HG03342 (cell line): ENCODE data around the gene LRRC61.

Source experiments
- ATAC-seq: cut with Tn5 transposase; IDR thresholded peaks from one replicate; pipeline ENCODE4 v1.9.1; 2021; ENCODE audit warnings: mild to moderate bottlenecking, moderate library complexity; ENCODE audit not compliant: unreplicated experiment

The LRRC61 gene

DNA sequence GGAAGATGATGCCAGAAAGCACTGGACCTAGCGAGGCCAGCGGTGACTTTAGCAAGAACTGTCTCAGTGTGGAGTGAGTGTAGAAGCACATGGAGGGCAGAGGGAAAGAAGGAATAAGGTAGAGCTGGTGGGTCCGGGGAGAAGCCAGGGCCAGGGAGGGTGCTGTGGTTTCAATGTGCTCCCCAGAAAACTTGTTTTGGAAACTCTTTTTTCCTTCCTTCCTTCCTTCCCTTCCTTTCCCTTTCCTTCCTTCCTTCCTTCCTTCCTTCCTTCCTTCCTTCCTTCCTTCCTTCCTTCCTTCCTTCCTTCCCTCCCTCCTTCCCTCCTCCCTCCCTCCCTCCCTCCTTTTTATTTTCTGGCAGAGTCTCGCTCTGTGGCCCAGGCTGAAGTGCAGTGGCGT is 23.8 kb downstream of the LRRC61 start:
- no peak for ATAC-seq

DNA sequence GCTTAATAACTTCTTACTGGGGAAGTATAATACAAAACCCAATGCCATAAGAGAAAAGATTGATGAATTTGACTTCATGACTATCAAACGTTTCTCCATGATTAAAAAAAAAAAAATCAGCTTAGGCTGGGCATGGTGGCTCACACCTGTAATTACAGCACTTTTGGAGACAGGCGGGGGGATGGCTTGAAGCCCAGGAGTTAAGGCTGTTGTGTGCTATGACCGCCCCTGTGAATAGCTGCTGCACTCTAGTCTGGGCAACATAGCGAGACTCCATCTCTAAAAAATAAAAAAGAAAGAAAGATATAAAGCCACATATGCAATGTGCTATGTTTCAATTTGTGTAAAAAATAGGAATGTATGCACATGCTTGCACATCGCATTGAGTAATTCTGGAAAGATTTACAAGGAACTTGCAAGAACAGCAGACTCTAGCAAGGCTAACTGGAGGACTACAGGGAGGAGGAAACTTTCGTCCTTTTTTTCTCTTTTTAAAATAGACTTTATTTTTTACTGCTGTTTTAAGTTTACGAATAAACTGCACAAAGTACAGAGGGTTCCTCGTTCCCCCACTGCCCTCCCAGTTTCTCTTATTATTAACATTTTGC is 28.5 kb downstream of the LRRC61 start:
- no peak for ATAC-seq

DNA sequence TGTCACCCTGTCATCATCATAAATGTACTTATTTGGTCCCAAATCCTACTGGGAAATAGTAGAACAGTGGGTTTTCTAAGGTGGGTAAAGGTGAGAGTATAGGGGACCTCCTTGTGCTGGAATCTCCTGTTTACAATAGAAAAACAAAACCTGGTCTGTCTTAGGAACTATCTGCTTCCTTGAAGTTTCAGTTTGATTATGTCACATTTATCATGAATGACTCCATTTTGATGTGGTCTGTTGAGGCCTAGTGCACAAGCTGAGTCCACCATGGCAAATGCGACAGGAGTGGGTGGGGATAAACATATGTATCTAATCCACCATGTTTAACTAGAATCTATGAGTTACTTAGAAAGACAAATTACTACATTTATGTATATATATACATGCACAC is 32.5 kb downstream of the LRRC61 start:
- no peak for ATAC-seq

DNA sequence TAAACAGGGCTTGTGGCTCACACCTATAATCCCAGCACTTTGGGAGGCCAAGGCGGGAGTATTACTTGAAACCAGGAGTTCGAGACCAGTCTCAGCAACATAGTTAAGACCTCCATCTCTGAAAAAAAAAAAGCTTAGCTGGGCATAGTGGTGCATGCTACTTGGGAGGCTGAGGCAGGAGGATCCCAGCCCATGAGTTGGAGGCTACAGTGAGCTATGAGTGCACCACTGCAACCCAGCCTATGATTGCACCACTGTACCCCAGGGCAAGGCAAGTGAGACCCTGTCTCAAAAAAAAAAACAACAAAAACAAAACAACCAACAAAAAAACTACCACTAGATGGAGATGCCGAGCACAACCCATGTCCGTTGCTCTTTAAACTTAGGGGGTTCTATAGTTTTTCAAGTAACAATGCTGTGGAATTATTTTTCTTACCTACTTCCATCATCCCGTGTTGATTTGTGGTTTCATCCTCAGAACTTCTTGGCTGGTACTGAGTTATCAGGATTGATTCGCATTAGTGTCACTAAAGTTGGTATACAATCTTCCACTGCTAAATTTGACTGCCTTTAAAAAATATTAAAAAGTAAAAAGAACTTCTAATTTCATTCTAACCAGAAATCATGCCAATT is 33.2 kb downstream of the LRRC61 start:
- ATAC-seq, result no peak

DNA sequence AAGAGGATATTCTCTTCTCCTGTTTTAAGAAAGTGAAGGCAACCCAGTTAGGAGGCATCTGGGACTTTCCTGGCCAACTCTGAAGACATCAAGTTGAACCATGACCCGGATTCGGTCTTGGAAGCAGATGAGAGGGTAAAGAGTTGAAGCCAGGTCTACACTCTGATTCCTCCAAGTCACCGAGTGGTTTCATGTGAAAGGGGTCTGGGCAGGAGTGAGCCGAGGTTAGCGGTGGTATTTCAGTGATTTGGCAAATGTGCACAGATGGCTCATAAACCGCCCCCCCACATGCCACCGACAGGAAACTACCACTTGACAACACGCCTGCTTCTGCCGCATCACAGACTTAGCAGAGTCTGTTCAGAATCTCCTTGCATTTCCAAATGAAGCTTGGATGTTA is 34.1 kb downstream of the LRRC61 start:
- peak; percentile 46 for ATAC-seq

DNA sequence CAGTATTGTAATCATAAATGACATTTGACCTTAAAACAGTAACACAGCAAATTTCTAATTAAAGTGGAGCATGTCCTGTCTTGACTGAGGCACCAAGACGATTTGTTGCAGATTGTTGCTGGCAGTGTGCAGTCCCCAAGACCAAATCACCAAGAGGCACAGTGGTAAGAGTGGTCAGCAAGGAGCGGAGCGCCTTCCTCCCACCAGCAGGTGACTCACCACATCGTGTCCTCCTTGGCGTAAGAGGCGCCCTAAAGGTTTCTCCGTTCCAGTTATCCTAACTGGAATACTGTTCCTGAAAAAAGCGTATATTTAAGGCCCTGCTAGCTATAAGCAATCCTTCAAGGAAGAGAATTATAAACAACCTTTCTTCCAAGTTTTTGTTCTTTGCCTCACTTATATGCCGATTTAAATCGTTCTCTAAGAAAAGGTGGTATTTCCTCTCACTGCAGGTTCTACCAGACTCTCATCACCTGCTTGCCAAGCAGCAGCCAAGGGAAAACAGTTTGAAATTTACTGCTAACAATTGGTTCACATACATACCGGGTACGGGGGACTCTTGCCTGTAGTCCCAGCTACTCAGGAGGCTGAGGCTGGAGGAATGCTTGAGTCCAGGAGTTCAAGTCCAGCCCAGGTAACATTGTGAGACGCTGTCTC is 34.7 kb downstream of the LRRC61 start:
- peak; percentile 19 for ATAC-seq

DNA sequence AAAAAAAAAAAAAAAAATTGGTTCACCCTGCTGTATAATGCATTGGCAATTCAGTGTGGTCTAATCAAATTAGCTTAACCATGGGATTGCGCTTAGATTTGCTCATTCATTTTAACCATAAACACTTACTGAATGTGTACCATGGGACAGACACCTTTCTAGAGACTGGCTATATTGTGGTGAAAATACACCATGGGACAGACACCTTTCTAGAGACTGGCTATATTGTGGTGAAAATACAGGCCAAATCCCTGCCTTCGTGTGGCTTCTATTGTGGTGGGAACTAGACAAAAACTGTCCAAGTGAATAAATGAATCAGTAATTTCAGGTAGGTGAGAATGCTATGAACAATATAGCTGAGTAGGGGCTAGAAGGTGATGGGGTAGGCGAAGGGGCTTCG is 35.3 kb downstream of the LRRC61 start:
- no peak for ATAC-seq

DNA sequence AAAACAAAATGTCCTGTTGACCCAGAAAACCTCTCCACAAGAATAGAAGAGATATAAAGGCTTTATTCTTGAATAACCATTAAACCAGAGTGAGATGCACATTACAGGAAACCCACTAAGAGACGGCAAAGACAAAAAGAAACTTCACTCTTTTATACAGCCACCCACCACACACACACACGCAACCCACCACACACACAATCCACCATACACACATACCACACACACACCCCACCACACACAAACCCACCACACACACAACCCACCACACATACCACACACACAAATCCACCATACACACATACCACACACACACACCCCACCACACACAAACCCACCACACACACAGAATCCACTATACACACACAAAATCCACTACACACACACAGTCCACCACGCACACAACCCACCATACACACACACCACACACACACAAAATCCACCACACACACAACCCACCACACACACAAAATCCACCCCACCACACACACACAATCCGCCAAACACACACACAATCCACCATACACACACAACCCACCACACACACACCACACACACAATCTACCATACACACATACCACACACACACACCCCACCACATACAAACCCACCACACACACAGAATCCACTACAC is 36.0 kb downstream of the LRRC61 start:
- no peak for ATAC-seq

DNA sequence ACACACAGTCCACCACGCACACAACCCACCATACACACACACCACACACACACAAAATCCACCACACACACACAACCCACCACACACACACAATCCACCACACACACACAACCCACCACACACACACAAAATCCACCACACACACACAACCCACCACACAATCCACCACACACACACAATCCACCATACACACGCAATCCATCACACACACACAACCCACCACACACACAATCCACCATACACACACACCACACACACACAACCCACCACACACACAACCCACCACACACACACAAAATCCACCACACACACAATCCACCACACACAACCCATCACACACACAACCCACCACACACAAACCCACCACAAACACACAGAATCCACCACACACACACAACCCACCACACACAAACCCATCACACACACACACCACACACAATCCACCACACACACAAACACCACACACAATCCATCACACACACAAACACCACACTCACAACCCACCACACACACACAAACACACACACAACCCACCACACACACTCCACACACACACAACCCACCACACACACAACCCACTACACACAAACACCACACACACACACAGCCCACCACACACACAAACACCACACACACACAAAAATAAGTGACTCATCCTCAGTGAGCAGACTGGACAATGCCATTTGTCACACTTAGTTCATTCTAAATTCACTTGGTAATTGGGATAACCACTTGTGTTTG is 36.6 kb downstream of the LRRC61 start:
- no peak for ATAC-seq

DNA sequence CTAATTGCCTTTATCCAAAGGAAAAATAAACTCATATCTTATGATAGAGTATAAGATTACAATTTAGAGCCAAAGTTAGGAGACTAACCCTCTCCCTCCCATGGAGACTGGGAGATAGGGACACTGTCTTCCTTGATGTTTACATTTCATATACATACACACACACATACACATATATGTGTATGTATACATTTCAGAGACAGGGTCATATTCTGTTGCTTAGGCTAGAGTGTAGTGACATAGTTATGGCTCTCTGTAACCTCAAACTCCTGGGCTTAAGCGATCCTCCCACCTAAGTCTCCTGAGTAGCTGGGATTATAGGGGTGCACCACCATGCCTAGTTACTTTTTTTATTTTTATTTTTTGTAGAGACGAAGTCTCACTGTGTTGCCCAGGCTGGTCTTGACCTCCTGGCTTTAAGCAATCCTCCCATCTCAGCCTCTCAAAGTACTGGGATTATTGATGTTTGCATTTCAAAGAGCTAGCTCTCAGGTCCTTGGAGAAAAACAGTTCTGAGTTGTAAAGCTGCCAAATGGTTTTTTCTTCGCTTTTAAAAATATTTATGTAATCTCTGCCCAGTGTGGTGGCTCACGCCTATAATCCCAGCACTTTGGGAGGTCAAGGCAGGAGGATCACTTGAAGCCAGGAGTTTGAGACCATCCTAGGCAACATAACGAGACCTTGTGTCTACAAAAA is 37.4 kb downstream of the LRRC61 start:
- ATAC-seq, result no peak

DNA sequence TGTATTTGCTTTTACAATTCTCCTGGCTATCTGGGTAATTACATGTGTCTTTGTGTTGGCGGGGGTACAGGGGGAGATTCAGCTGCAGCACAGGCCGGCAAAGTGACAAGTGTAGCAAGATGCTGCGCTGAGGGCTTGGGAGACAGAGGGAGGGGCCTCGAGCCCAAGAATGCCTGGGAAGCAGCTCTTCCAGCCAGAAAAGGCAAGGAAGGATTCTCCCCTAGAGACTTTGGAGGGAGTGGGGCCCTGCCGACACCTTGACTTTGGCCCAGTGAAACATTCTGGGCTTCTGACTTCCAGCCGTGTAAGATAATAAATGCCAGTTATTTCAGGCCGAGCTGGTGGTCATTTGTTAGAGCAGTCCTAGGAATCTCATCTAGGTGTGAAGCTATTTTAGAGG is 38.2 kb downstream of the LRRC61 start:
- no peak for ATAC-seq

DNA sequence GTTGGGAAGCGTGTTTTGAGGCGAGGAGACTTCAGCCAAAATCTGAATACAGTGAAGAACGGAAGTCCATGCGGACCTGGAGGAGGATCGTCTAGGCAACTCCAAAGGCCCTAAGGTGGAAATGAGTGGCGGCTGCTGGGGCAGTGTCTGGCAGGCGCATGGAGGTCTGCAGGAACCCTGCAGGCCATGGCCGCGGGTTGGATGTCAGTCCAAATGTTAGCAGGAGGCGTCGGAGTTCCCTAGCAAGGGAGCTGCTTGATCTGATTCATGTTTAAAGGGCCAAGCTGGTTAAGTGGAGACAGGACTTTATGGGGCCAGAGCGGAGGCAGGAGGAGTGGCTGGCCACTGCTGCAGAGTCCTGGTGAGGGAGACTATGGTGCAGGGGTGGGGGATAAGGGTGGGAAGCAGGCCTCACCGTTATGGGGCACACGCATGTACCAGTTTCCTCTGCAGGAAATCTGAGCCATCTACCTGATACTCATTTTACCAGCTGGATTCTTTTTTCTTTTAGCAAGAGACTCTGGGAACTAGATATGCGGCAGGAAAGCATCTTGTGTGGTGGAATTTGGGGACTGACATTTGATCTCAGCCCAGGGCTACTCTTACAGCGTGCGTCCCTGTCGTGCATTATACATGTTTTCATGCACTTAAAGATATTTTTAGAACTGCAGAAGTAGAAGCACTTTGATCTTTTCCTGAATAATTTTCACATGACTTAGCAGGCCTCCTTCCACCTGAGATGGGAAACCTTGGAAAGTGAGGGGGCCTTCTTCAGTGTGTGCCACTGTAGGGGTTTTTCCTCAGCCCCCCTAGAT is 38.9 kb downstream of the LRRC61 start:
- ATAC-seq, result no peak

DNA sequence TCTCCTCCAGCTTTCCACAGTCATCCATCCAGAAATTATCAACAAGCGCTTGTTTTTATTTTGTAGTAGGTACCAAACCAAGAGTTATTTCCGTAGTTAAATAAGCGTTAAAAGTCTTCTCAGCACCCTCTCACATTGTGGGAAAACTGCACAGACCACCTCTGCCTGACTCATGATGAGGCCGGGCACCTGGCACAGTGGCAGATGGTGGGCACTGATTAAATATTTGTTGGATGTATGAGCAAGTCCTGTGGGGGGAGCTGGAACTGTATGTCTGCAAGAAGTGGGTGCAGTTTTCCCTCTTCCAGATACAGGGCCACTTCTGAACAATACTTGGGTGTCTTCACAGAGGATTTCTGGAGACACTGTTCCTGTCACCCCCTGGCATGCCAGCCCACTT is 40.2 kb downstream of the LRRC61 start:
- ATAC-seq, result no peak

DNA sequence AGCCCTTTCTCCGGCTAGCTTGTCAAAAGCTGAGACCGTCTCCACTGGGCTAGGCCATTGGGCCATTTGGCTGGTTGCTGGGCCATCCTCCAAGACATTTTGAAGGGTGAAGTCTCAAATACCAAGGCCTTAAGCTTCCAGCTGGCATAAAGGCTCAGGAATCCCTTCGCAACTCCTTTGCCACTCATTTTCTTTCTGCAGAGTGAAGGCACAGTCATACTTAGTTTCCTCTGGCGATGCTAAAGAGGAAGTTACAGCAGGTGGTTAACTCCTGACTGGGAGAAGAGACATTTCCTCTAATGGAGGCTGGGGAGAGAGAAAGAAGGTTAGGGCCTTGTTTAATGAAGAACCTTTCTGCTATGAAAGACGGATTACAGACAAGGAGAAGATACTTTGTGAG is 40.7 kb downstream of the LRRC61 start:
- ATAC-seq, result no peak

DNA sequence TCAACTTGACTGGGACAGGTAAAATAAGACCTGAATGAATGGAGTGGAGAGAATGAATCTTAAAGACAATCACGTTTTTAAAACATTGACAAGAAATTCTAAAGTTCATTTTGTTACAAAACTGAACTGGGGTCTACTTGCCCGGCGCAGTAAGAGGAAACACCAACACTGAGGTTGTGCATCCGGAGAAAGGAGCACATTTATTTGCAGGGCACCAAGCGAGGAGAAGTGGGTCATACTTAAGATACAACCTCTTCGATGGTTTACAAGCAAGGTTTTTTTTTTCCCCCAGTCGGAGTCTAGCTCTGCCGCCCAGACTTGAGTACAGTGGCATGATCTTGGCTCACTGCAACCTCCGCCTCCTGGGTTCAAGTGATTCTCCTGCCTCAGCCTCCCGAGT is 42.0 kb downstream of the LRRC61 start:
- no peak for ATAC-seq

DNA sequence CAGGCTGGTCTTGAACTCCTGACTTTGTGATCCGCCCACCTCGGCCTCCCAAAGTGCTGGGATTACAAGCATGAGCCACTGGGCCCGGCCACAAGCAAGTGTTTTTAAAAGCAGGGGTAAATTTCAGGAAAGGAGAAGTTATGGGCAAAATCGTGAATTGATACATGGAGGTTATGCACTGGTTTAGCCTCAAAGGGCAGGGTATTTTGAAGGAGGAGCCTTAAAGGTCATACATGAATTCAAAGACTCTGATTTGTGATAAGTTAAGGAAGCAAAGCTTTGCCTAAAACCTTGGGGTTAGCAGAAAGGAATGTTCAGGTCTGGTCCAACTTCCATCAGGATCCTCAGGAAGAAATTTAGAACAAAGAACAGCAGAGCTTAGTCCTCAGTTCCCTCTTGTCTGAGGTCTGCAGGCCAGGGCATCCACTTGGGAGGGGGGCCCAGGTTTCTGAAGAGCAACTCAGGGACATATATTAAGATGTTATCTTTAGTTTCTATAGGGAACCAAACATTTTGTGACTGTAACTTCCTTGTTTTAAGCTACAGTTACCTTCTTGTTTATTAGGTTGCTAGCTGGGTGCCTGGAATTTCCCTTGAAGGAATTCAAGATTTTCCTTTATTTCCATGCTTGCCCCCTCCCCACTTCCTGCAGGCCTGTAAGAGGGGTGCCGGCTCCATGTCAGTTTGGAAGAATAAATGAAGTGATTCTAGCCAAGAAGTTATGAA is 42.7 kb downstream of the LRRC61 start:
- no peak for ATAC-seq

DNA sequence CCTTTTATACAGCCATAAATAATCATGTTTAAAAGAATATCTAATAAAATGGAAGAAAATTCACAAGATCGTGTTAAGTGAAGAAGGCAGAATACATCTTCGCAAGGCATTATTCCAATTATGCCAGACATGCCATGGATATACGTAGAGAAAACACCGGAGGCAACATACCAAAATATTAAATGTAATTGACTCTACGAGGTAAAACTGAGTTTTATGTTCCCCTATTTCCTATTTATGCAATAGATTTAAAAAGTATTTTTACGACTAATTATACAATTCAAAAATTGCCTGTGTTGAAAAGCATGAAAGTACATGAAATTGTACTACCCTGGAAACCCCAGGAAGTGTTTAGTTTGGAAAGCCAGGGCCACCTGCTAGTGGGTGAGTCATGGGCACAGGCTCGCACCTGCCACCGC is 44.5 kb downstream of the LRRC61 start:
- ATAC-seq, result no peak

DNA sequence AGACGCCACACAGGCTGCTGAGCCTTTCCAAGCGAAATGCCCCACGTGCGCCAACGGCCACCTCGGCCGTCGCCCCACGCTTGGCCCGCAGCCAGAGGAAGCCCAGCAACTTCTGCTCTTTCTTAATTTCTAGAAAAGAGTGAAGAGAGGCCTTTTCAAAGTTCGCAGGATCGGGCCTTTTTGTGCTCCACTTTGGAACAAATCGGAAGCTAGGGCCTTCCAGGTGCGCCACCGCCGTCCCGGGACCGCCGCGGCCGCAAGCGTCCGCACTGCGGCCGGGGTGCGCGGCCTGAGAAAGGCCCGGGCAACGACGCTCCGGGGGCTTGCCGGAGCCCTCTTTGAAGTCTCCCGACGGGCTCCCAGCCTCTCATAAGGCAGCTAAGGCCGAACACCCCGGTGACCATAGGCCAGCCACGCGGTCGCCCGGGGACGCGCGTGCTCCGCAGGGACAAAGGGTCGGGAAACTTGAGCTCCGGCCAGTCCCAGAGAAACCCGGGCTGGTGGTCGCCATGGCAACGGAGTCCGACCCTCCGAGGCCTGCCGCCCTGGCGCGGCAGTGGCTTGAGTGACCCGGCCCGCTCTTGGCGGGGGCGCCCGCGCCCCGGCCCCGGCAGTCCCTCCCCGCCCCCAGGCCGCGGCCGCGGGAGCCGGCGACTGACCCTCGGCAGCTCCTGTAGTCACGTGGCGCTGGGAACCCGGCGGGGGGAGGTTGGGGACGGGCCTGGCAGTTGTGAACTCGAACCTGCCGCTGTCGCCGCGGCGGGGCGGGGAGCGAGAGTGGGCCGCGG is 45.1 kb downstream of the LRRC61 start, which contains the start of gene REPIN1:
REPIN1 (plus strand) TSS at position 727 of the 788 bp plus-strand sequence. CDS start 890 bp downstream, outside the sequence.
- ATAC-seq, result peak; percentile 50
